ENCODE measurements around the gene APOB.
A peak's percentile ranks its signal among the peaks of the same experiment; 100 is the strongest.

Gene APOB

GRCh38 chr2:21028021-21028947, 15.6 kb downstream of the APOB start:
- no peaks in the 10 kb centered on the region for H4K20me1 ChIP-seq
- H3K27ac ChIP-seq, result no peak overlapping the region
- no peaks in the 10 kb centered on the region for H3K9me3 ChIP-seq (replicated peaks in 1 of 11)
- peaks cover 0 to 10% (median 8%) of the 10 kb centered on the region in 10 experiments; a peak in 8 of 20 replicates for H3K4me1 ChIP-seq
- no peak overlapping the region for H3K4me3 ChIP-seq
- no peaks in the 10 kb centered on the region for H3K36me3 ChIP-seq
- H3K27me3 ChIP-seq, result no peaks in the 10 kb centered on the region
- H3K4me2 ChIP-seq, result no peak overlapping the region
- no peak overlapping the region for H3K9ac ChIP-seq
- TF ChIP-seq Cebpa-rat (IDR thresholded peaks at IDR 0.05), result no peak

DNA sequence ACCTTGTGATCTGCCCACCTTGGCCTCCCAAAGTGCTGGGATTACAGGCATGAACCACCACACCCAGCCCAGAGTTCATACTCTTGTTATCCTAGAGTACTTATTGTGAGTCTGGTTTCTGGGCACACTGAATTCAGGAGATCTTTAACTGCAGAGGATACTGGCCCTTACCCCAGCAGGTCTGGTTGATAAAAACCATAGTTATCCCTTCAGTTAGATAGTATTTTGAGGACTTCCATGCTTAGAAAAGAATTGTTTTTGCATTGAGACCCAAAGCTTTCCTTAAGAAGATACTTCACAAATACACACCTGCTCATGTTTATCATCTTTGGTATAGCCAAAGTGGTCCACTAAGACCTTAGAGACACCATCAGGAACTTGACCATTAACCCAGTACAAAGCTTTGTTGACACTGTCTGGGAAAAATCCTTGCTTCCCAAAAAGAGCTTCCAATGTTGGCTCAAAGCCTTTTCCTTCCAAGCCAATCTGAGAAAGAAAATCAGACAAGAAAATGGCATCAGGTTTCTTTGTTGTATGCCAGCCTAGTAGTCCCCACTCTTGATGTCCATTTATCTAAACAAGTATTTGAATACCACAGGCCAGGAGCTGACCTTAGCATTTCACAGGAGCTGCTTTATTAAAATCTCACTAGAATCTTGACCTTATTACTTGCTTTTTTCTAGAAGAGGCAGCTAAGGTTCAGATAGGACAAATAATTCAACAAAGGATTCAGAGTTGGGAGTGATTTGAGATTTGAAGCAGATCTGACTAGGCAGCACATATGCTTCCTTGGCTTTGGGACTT, 17.2 kb downstream of the APOB start:
- Histone ChIP-seq H3K36me3 (no peaks in the 10 kb centered on the region), H3K27me3 (no peaks in the 10 kb centered on the region), H3K4me3 (no peak overlapping the region), H3K4me2 (no peak overlapping the region), H3K9ac (no peak overlapping the region), H3K9me3 (replicated peaks in 1 of 11) (no peaks in the 10 kb centered on the region), H3K27ac (no peak overlapping the region), H3K4me1 (peaks cover 0 to 10% (median 8%) of the 10 kb centered on the region in 10 experiments; a peak in 8 of 20 replicates), H4K20me1 (no peaks in the 10 kb centered on the region)
- TF ChIP-seq Cebpa-rat (IDR thresholded peaks at IDR 0.05), result no peak

- Histone ChIP-seq H3K4me2 (no peak overlapping the region), H4K20me1 (no peaks in the 10 kb centered on the region), H3K36me3 (no peaks in the 10 kb centered on the region), H3K4me1 (peaks cover 0 to 10% (median 8%) of the 10 kb centered on the region in 10 experiments; a peak in 8 of 20 replicates), H3K27ac (no peak overlapping the region), H3K9ac (no peak overlapping the region), H3K27me3 (no peaks in the 10 kb centered on the region), H3K9me3 (replicated peaks in 1 of 11) (no peaks in the 10 kb centered on the region), H3K4me3 (no peak overlapping the region)
- TF ChIP-seq Cebpa-rat (IDR thresholded peaks at IDR 0.05), result no peak
Observed at GRCh38 chr2:21025690-21026478, 18.0 kb downstream of the APOB start.

DNA sequence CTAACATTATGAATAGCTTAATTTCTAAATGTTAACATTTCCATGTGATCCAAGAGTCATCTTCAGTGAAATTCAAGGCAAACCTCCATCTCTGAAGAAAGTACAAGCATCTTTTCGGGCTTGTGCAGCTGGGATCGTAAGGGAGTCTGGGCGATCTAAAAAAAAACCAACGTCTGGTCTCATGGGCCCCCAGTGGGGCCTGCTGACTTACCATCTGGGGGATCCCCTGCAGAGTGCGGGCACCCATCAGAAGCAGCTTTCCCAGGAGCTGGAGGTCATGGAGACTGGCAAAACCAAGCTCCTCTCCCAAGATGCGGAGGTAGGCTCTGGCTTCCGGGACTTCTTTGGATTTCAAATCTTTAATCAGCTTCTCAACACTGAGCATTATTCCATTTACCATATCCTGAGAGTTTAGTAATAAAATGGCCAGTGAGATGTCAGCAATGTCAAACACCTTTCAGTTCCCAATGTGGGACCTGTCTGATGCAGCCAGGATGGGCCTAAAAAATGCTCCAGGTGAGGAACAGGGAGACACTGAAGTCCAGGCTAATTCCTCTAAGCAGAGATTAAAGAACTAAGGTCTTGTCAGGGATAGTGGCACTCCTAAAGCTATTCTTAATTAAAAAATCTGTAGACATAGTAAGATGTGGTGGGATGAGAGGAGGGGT, 19.0 kb downstream of the APOB start:
- H3K27ac ChIP-seq, result no peak overlapping the region
- H4K20me1 ChIP-seq, result no peaks in the 10 kb centered on the region
- no peak overlapping the region for H3K4me3 ChIP-seq
- H3K4me2 ChIP-seq, result peak overlapping the region in 9 of 11 experiments; percentile 3 to 56 (median 38); a peak in 13 of 22 replicates
- peaks cover 0 to 10% (median 8%) of the 10 kb centered on the region in 10 experiments; a peak in 8 of 20 replicates for H3K4me1 ChIP-seq
- H3K9me3 ChIP-seq (replicated peaks in 1 of 11), result no peaks in the 10 kb centered on the region
- no peak overlapping the region for H3K9ac ChIP-seq
- H3K27me3 ChIP-seq, result no peaks in the 10 kb centered on the region
- no peak for TF ChIP-seq Cebpa-rat (IDR thresholded peaks at IDR 0.05)
- no peaks in the 10 kb centered on the region for H3K36me3 ChIP-seq

DNA sequence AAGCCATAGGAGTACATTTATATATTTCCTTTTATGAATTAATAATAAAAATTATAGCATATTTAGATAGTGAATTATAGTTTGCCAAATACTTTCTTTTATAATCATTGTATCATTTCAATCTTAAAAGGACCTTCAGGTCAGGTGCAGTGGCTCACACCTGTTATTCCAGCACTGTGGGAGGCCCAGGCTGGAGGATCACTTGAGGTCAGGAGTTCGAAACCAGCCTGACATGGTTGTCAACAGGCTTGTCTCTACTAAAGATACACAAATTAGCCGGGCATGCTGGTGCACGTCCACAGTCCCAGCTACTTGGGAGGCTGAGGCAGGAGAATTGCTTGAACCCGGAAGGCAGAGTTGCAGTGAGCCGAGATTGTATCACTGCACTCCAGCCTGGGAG, 19.7 kb downstream of the APOB start:
- Histone ChIP-seq H3K9me3 (replicated peaks in 1 of 11) (no peaks in the 10 kb centered on the region), H3K4me1 (peaks cover 0 to 10% (median 8%) of the 10 kb centered on the region in 10 experiments; a peak in 8 of 20 replicates), H3K27me3 (no peaks in the 10 kb centered on the region), H3K9ac (no peak overlapping the region), H4K20me1 (no peaks in the 10 kb centered on the region), H3K36me3 (no peaks in the 10 kb centered on the region), H3K4me3 (no peak overlapping the region), H3K27ac (no peak overlapping the region), H3K4me2 (peak overlapping the region in 8 of 11 experiments; percentile 3 to 56 (median 43); a peak in 11 of 22 replicates)
- TF ChIP-seq Cebpa-rat (IDR thresholded peaks at IDR 0.05), result no peak

DNA sequence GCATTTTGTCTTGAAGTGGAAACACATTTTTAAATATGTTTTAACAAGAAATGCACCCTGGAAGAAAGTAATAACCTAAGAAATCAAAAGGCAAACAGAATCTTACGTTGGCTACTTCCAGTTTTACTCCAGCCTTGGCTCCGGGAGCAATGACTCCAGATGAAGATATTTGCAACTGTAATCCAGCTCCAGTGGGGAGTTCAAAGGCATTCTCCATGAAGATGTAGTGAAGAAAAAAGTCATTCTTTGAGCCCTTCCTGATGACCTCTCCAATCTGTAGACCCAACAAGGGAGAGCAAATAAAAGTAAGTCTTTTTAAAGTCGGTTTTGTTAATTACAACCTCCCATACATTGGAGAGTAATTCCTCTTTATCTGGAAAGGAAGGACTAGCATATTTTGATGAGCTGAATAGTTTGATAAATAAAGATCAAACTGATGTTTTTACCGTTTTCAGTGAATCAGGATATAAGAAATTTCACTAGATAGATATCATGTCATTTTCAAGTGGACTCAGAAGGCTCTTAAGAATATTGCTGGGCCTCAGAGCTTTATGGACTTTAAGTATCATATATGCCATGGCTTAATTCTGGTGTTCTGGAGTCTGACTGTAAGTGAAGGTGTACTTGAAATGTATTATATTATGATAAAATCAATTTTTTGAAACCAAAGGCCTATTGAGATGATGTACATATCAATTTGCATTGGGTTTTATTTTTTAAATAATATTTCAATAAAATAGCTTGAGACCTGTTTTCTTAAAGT, 20.3 kb downstream of the APOB start:
- no peaks in the 10 kb centered on the region for H3K9me3 ChIP-seq (replicated peaks in 1 of 11)
- no peaks in the 10 kb centered on the region for H3K36me3 ChIP-seq
- H3K9ac ChIP-seq, result no peak overlapping the region
- peaks cover 0 to 10% (median 8%) of the 10 kb centered on the region in 10 experiments; a peak in 8 of 20 replicates for H3K4me1 ChIP-seq
- H3K4me2 ChIP-seq, result no peak overlapping the region
- no peaks in the 10 kb centered on the region for H3K27me3 ChIP-seq
- no peak overlapping the region for H3K27ac ChIP-seq
- H3K4me3 ChIP-seq, result no peak overlapping the region
- H4K20me1 ChIP-seq, result no peaks in the 10 kb centered on the region
- TF ChIP-seq Cebpa-rat (IDR thresholded peaks at IDR 0.05), result no peak

DNA sequence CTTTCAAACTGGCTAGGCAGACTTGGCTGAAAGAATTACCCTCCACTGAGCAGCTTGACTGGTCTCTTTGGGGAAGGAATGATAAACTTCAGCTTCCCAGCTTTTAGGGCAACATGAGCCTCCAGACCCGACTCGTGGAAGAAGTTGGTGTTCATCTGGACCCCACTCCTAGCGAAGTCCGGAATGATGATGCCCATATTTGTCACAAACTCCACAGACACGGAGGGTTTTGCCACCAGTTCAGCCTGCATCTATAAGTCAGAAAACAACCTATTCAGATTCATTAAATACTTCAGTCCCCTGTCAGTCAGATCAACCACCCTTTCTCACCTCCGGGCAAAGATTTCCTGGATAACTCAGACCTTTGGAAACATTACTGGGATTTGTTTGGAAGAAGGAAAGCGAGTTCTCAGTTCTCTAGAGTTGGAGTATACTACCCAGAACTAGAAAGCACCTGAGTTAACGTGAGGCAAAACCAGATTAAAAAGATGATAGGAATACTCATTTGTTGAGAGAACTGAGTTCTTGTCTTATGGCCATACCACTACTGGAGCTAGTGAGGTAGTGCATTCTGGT, 21.0 kb downstream of the APOB start:
- H3K4me2 ChIP-seq, result no peak overlapping the region
- peaks cover 0 to 10% (median 8%) of the 10 kb centered on the region in 10 experiments; a peak in 8 of 20 replicates for H3K4me1 ChIP-seq
- no peaks in the 10 kb centered on the region for H3K36me3 ChIP-seq
- H4K20me1 ChIP-seq, result no peaks in the 10 kb centered on the region
- H3K9ac ChIP-seq, result no peak overlapping the region
- H3K27ac ChIP-seq, result no peak overlapping the region
- no peaks in the 10 kb centered on the region for H3K27me3 ChIP-seq
- H3K4me3 ChIP-seq, result no peak overlapping the region
- TF ChIP-seq Cebpa-rat (IDR thresholded peaks at IDR 0.05), result no peak
- H3K9me3 ChIP-seq (replicated peaks in 1 of 11), result no peaks in the 10 kb centered on the region

Data from BLaER1 treated with 17β-estradiol and CSF1 and Interleukin-3, amounts not matched to agents 10 nM and 100 nM (cell line).